ENCODE measurements around the gene PRPF6. TPM values are rescaled to one million over a fixed set of nuclear protein-coding genes. Genes with fewer than 3 reads are reported as not detected.

Gene PRPF6
- total RNA-seq, 3 donors from 2014 or later = 51.2 to 64.4 (median 59.1) TPM

Small RNA genes lying within 50 kb of the gene (microRNA-seq; reads per million reads assigned to microRNA genes)
- 0.93 reads per million for gene MIR1914
- gene MIR647 = not detected
- gene MIR6813 = not detected

Other genes with a start within 250 kb of the PRPF6 start
- 10 to 100 TPM; 10.4 to 11.2 (median 10.8) TPM for gene LIME1, start 244.5 kb upstream of the PRPF6 start, total RNA-seq
- 10 to 100 TPM; 44.9 to 65.0 (median 50.6) TPM for gene SLC2A4RG, start 241.4 kb upstream of the PRPF6 start, total RNA-seq
- 1 to 10 TPM; 3.1 to 5.7 (median 3.3) TPM for gene ZBTB46, start 149.9 kb upstream of the PRPF6 start, total RNA-seq
- not detected for gene ABHD16B, start 119.6 kb upstream of the PRPF6 start, total RNA-seq
- gene TPD52L2, start 115.9 kb upstream of the PRPF6 start, total RNA-seq = 10 to 100 TPM; 48.7 to 71.7 (median 55.7) TPM
- 10 to 100 TPM; 57.5 to 65.9 (median 65.4) TPM for gene DNAJC5, start 86.0 kb upstream of the PRPF6 start, total RNA-seq
- 10 to 100 TPM; 37.4 to 57.8 (median 43.6) TPM for gene UCKL1, start 24.7 kb upstream of the PRPF6 start, total RNA-seq
- gene ZNF512B, start 11.2 kb upstream of the PRPF6 start, total RNA-seq = 10 to 100 TPM in 1 of 3 donors, 1 to 10 TPM in 2; 1.8 to 14.7 (median 3.9) TPM
- gene SAMD10, start 1.5 kb upstream of the PRPF6 start, total RNA-seq = 1 to 10 TPM; 3.8 to 7.9 (median 5.6) TPM
- gene C20orf204, start 55.0 kb downstream of the PRPF6 start, total RNA-seq = 1 to 10 TPM; 1.0 to 1.8 (median 1.7) TPM
- gene SOX18, start 68.5 kb downstream of the PRPF6 start, total RNA-seq = 10 to 100 TPM in 2 of 3 donors, 1 to 10 TPM in 1; 4.7 to 20.0 (median 12.6) TPM
- 10 to 100 TPM in 1 of 3 donors, 1 to 10 TPM in 2; 4.1 to 46.1 (median 9.5) TPM for gene TCEA2, start 82.1 kb downstream of the PRPF6 start, total RNA-seq
- gene RGS19, start 98.4 kb downstream of the PRPF6 start, total RNA-seq = 1 to 10 TPM; 4.7 to 6.9 (median 6.5) TPM
- gene OPRL1, start 99.0 kb downstream of the PRPF6 start, total RNA-seq = under 1 TPM; 0.26 to 0.76 (median 0.39) TPM
- gene LKAAEAR1, start 103.3 kb downstream of the PRPF6 start, total RNA-seq = not detected
- not detected for gene NPBWR2, start 126.4 kb downstream of the PRPF6 start, total RNA-seq
- gene MYT1, start 183.3 kb downstream of the PRPF6 start, total RNA-seq = under 1 TPM; 0.12 to 0.76 (median 0.14) TPM

Measured in mucosa of descending colon (tissue), 3 donors.